H1 (cell line): Measurements from ENCODE around the gene LIN54. TPM values are rescaled to one million over a fixed set of nuclear protein-coding genes. Genes with fewer than 3 reads are reported as not detected.

ENCODE experiments used
- KDM1A ChIP-seq: fragments of 200-600, 300-600 bp; sonication (generic); IDR thresholded peaks from 2 replicates; pipeline ENCODE4 v1.7.1; 2016; ENCODE audit warnings: mild to moderate bottlenecking, low read length, borderline replicate concordance
- SIX5 ChIP-seq: IDR thresholded peaks from 2 replicates; pipeline ENCODE4 v1.6.1; 2011; ENCODE audit warnings: mild to moderate bottlenecking, low read depth, low read length
- SRF ChIP-seq: IDR thresholded peaks from 2 replicates; pipeline ENCODE4 v1.6.1; 2011; ENCODE audit warnings: mild to moderate bottlenecking, low read depth, low read length, moderate library complexity
- polyA plus RNA-seq, 7 experiments: library from polyadenylated mRNA; depleted of rRNA in 3 of 7; stranded (reverse) in 5 of 7; unstranded in 2 of 7; fragments of >200 nt in 5 of 7; fragments of 200-250 nt in 2 of 7; gene quantifications; 1 replicate in 5 of 7; 2 replicates in 1 of 7; 4 replicates in 1 of 7; pipeline versions ENCODE4 v1.2.1 to v1.2.3, GENCODE V29; 2011 to 2013; ENCODE audit warnings: missing spikeins in 2 of 7, mixed read lengths in 2 of 7
- total RNA-seq: library from RNA; stranded (reverse); fragmentation: NEBNext Ultra II Directional; extraction: Animal tissue kit (Norgen Biotek cat#: 25700); gene quantifications from 2 replicates; pipeline ENCODE4 v1.2.1, GENCODE V29; 2021
- TF ChIP-seq, protein P1 (sequence below): fragments of 300-600 bp; sonication (generic); IDR thresholded peaks from 2 replicates; pipeline ENCODE4 v1.7.1; 2012; ENCODE audit warnings: low read length, moderate library complexity, mild to moderate bottlenecking, inconsistent platforms; ENCODE audit not compliant: insufficient replicate concordance
- TF ChIP-seq, protein P2 (sequence below): IDR thresholded peaks from 2 replicates; pipeline ENCODE4 v1.6.1; 2011; ENCODE audit warnings: low read length, improper control_type of control experiment
- TF ChIP-seq, protein P3 (sequence below): IDR thresholded peaks from 2 replicates; pipeline ENCODE4 v1.6.1; 2011; ENCODE audit warnings: low read depth, mild to moderate bottlenecking, low read length; ENCODE audit not compliant: insufficient read depth

Gene LIN54
- total and polyA plus RNA-seq, 2 of the 8 experiments (the other 6 are each of a cell fraction or from before 2014, with no cell fraction given) = 5.7 to 11.1 TPM

DNA sequence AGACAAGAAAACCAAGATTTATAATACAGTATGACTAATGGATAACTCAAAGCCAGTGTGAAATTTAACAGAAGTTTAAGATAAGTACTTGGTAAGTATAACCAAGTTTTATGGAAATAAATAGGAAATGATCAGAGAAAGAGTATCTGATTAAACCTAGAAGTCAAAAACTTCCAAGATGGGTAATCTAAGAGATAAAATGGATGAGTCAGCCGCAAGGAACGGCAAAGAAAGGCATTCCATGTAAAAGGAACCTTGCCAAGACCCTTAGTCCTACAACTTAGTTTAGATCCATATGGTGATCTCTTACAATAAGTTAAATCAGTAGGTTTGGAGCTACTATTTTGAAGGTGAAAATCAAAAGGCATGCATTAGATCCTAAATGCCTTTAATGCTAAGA lies 34.8 kb downstream of the LIN54 start (continued):
- TF ChIP-seq, protein P1, sequence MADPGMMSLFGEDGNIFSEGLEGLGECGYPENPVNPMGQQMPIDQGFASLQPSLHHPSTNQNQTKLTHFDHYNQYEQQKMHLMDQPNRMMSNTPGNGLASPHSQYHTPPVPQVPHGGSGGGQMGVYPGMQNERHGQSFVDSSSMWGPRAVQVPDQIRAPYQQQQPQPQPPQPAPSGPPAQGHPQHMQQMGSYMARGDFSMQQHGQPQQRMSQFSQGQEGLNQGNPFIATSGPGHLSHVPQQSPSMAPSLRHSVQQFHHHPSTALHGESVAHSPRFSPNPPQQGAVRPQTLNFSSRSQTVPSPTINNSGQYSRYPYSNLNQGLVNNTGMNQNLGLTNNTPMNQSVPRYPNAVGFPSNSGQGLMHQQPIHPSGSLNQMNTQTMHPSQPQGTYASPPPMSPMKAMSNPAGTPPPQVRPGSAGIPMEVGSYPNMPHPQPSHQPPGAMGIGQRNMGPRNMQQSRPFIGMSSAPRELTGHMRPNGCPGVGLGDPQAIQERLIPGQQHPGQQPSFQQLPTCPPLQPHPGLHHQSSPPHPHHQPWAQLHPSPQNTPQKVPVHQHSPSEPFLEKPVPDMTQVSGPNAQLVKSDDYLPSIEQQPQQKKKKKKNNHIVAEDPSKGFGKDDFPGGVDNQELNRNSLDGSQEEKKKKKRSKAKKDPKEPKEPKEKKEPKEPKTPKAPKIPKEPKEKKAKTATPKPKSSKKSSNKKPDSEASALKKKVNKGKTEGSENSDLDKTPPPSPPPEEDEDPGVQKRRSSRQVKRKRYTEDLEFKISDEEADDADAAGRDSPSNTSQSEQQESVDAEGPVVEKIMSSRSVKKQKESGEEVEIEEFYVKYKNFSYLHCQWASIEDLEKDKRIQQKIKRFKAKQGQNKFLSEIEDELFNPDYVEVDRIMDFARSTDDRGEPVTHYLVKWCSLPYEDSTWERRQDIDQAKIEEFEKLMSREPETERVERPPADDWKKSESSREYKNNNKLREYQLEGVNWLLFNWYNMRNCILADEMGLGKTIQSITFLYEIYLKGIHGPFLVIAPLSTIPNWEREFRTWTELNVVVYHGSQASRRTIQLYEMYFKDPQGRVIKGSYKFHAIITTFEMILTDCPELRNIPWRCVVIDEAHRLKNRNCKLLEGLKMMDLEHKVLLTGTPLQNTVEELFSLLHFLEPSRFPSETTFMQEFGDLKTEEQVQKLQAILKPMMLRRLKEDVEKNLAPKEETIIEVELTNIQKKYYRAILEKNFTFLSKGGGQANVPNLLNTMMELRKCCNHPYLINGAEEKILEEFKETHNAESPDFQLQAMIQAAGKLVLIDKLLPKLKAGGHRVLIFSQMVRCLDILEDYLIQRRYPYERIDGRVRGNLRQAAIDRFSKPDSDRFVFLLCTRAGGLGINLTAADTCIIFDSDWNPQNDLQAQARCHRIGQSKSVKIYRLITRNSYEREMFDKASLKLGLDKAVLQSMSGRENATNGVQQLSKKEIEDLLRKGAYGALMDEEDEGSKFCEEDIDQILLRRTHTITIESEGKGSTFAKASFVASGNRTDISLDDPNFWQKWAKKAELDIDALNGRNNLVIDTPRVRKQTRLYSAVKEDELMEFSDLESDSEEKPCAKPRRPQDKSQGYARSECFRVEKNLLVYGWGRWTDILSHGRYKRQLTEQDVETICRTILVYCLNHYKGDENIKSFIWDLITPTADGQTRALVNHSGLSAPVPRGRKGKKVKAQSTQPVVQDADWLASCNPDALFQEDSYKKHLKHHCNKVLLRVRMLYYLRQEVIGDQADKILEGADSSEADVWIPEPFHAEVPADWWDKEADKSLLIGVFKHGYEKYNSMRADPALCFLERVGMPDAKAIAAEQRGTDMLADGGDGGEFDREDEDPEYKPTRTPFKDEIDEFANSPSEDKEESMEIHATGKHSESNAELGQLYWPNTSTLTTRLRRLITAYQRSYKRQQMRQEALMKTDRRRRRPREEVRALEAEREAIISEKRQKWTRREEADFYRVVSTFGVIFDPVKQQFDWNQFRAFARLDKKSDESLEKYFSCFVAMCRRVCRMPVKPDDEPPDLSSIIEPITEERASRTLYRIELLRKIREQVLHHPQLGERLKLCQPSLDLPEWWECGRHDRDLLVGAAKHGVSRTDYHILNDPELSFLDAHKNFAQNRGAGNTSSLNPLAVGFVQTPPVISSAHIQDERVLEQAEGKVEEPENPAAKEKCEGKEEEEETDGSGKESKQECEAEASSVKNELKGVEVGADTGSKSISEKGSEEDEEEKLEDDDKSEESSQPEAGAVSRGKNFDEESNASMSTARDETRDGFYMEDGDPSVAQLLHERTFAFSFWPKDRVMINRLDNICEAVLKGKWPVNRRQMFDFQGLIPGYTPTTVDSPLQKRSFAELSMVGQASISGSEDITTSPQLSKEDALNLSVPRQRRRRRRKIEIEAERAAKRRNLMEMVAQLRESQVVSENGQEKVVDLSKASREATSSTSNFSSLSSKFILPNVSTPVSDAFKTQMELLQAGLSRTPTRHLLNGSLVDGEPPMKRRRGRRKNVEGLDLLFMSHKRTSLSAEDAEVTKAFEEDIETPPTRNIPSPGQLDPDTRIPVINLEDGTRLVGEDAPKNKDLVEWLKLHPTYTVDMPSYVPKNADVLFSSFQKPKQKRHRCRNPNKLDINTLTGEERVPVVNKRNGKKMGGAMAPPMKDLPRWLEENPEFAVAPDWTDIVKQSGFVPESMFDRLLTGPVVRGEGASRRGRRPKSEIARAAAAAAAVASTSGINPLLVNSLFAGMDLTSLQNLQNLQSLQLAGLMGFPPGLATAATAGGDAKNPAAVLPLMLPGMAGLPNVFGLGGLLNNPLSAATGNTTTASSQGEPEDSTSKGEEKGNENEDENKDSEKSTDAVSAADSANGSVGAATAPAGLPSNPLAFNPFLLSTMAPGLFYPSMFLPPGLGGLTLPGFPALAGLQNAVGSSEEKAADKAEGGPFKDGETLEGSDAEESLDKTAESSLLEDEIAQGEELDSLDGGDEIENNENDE = no peak
- TF ChIP-seq SRF (no peak), KDM1A (no peak), SIX5 (no peak)
- TF ChIP-seq, protein P2, sequence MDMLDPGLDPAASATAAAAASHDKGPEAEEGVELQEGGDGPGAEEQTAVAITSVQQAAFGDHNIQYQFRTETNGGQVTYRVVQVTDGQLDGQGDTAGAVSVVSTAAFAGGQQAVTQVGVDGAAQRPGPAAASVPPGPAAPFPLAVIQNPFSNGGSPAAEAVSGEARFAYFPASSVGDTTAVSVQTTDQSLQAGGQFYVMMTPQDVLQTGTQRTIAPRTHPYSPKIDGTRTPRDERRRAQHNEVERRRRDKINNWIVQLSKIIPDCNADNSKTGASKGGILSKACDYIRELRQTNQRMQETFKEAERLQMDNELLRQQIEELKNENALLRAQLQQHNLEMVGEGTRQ = no peak
- TF ChIP-seq, protein P3, sequence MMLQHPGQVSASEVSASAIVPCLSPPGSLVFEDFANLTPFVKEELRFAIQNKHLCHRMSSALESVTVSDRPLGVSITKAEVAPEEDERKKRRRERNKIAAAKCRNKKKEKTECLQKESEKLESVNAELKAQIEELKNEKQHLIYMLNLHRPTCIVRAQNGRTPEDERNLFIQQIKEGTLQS = no peak
- TF ChIP-seq, all 59 proteins: peak for 0
